LNCaP clone FGC (cell line): ENCODE results near the gene SLC39A10.
A peak's percentile ranks its signal among the peaks of the same experiment; 100 is the strongest.

Experiments
- DNase-seq: peaks from one replicate; pipeline ENCODE4 v3.0.0-alpha.2; 2011; ENCODE audit warnings: low read depth
- H3K4me3 ChIP-seq: 2 replicates; pipeline ENCODE4 v1.5.1; 2011; ENCODE audit warnings: mild to moderate bottlenecking, low read depth, low read length, control low read depth
- TF ChIP-seq, protein P1 (sequence below): IDR thresholded peaks from 2 replicates; pipeline ENCODE4 v1.5.1; 2012; ENCODE audit warnings: mild to moderate bottlenecking; ENCODE audit not compliant: control insufficient read depth, insufficient read depth; ENCODE audit errors: extremely low read depth

The SLC39A10 gene

DNA sequence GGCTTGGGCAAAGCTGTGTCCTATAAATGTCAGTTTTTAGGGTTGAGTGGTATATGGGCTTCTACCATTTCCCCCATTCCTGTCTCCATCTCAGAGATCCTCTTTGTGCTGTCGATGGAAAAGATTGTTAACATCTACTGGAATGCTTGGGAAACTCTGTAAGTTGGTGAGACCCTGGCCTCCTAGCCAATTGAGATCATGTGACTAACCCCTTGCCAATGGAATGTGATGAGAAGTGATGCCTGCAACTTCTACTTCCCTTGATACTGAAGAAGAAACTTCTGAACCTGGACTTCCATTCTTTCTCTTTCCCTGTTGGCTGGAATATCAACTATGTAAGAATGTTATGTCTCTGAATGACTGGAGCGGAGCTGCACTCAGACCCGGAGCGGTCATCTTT, 14.5 kb downstream of the SLC39A10 start:
- DNase-seq: no peak
- TF ChIP-seq, protein P1, sequence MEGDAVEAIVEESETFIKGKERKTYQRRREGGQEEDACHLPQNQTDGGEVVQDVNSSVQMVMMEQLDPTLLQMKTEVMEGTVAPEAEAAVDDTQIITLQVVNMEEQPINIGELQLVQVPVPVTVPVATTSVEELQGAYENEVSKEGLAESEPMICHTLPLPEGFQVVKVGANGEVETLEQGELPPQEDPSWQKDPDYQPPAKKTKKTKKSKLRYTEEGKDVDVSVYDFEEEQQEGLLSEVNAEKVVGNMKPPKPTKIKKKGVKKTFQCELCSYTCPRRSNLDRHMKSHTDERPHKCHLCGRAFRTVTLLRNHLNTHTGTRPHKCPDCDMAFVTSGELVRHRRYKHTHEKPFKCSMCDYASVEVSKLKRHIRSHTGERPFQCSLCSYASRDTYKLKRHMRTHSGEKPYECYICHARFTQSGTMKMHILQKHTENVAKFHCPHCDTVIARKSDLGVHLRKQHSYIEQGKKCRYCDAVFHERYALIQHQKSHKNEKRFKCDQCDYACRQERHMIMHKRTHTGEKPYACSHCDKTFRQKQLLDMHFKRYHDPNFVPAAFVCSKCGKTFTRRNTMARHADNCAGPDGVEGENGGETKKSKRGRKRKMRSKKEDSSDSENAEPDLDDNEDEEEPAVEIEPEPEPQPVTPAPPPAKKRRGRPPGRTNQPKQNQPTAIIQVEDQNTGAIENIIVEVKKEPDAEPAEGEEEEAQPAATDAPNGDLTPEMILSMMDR: no peak
- H3K4me3 ChIP-seq: no peak overlapping the region

DNA sequence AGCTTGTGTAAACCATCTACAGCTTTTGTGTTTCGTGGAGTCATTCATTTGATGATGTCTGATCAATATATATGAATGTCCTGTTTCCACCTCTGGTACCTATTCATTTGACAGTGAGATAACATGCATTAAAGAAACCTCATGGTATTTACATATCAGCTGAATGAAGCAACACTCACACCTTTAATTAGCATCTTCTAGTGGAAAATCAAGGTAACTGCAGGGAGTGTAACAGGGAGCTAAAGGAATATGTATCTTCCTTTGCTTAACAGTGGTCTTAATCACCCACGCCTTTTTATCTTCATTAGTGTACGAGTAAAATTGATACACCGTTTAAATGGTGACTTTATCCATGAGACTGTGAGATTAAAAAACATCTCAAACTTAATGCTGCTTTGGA, 15.6 kb downstream of the SLC39A10 start:
- no peak for DNase-seq
- TF ChIP-seq, protein P1: peak; percentile 32; the same call in 1 of the 2 replicates
- no peak overlapping the region for H3K4me3 ChIP-seq

DNA sequence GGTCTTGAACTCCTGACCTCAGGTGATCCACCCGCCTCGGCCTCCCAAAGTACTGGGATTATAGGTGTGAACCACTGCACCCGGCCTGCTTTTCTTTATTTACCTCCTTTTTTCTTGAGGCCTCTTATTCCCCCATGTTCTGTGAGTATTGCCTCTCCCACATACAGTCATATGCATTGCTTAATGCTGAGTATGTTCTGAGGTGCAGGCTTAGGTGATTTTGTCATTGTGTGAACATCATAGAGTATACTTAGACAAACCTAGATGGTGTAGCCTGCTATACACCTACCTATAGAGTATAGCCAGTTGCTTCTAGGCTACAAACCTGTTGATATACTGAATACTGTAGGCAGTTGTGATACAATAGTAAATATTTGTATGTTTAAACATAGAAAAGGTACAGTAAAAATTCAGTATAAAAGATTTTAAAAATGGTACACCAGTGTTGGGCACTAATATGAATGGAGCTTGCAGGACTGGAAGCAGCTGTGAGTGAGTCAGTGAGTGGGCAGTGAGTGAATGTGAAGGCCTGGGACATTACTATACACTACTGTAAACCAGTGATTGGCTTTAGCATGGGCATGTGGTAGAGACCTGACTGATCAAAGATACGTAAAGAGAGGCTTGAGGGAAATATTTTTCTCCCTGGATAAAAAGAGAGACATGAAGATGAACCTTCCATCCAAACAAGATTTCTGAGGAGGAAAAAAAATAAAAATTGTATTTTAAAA, 17.6 kb downstream of the SLC39A10 start:
- H3K4me3 ChIP-seq: no peak overlapping the region
- no peak for DNase-seq
- TF ChIP-seq, protein P1: no peak

DNA sequence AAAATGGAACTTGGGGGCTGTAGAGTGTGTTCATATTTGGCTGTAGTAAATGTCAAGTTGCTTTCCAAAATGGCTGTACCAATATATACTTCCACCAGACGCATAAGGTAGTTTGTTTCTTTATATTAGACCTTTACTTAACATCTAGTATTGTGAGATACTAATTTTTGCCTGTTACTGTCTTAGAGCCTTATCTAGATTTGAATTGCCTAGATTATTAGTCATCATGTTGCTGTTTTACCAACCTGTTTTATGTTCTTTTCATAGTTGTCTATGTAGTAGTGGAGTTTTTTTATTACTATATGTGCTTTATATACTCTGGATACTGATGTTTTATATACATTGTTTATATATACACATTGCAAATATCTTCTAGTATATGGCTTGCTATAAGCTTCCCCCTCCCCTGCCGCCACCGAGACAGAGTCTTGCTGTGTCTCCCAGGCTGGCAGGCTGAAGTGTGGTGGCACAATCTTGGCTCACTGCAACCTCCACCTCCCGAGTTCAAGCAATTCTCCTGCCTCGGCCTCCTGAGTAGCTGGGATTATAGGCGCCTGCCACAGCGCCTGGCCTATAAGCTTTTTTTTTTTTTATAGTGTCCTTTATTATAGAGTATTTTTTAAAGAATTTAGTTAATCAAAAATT, 18.9 kb downstream of the SLC39A10 start:
- TF ChIP-seq, protein P1: no peak

DNA sequence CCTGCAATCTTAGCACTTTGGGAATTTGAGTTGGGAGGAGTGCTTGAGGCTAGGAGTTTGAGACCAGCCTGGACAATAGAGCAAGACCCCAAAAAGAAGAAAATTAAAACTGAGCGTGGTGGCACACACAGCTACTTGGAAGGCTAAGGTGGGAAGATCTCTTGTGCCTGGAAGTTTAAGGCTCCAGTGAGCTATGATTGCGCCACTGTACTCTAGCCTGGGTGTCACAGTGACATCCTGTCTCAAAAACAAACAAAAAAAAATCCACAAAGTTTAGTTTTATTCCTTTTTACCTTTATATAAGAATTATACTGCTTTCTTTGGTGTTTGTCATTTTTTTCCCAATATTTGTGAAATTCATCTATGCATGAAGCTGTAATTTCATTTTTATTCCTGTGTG, 20.3 kb downstream of the SLC39A10 start:
- DNase-seq: no peak
- no peak overlapping the region for H3K4me3 ChIP-seq
- TF ChIP-seq, protein P1: no peak

More for the DNA sequence above, 18.9 kb downstream of the SLC39A10 start:
- DNase-seq: no peak
- no peak overlapping the region for H3K4me3 ChIP-seq

DNA sequence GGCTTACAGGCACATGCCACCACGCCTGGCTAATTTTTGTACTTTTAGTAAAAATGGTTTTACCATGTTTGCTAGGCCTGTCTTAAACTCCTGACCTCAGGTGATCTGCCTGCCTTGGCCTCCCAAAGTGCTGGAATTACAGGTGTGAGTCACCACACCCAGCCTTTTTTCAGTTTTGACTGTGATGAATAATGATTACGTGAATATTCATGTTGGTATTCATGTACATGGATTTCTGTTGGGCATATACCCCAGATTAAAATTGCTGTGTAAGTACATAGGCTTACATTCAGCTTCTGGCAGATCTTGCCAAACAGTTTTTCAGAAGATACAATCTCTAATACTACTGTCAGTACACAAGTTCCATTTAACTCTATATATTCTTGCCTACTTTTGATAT, 20.9 kb downstream of the SLC39A10 start:
- TF ChIP-seq, protein P1: no peak
- H3K4me3 ChIP-seq: no peak overlapping the region
- DNase-seq: no peak
